Cardiac muscle cell (in vitro differentiated cells and primary cell): ENCODE measurements around the gene EHMT1. TPM values are rescaled to one million over a fixed set of nuclear protein-coding genes. Genes with fewer than 3 reads are reported as not detected.
A peak's percentile ranks its signal among the peaks of the same experiment; 100 is the strongest.

Experiments used
- DNase-seq, 2 donors: peaks; one replicate each; pipeline versions ENCODE4 v3.0.0 to v3.0.0-alpha.2; 2010 to 2017; ENCODE audit warnings: low read depth in 1 of 2, low spot score in 1 of 2
- H3K27ac ChIP-seq: fragments of 200-600 bp; sonication (generic); 2 replicates; pipeline ENCODE4 v1.5.1; 2016
- H3K27me3 ChIP-seq: fragments of 200-600 bp; sonication (generic); 2 replicates; pipeline ENCODE4 v1.6.0; 2016; ENCODE audit warnings: control low read depth
- H3K36me3 ChIP-seq: fragments of 200-600 bp; sonication (generic); 2 replicates; pipeline ENCODE4 v1.5.1; 2016; ENCODE audit warnings: control low read depth
- H3K4me1 ChIP-seq: fragments of 200-600 bp; sonication (generic); 2 replicates; pipeline ENCODE4 v1.8.1; 2017; ENCODE audit warnings: low read depth, mild to moderate bottlenecking, mixed run types
- H3K4me3 ChIP-seq: fragments of 200-600 bp; sonication (generic); 2 replicates; pipeline ENCODE4 v1.5.1; 2016; ENCODE audit warnings: mild to moderate bottlenecking
- H3K9me3 ChIP-seq: fragments of 200-600 bp; sonication (generic); 2 replicates; pipeline ENCODE4 v1.5.1; 2017; ENCODE audit warnings: low read depth, mild to moderate bottlenecking, control low read depth
- polyA plus RNA-seq: library from polyadenylated mRNA; unstranded; fragments of >200 nt; fragmentation: Nextera tagmentation; extraction: Ambion mirVana; gene quantifications from 2 replicates; pipeline ENCODE4 v1.2.1, GENCODE V29; 2016
- total RNA-seq: library from RNA; depleted of rRNA; stranded (reverse); fragments of >200 nt; gene quantifications from 2 replicates; pipeline ENCODE4 v1.2.3, GENCODE V29; 2016
- TF ChIP-seq, protein P1 (sequence below): IDR thresholded peaks from 2 replicates; pipeline ENCODE4 v1.5.1; 2012; ENCODE audit warnings: low read depth, mild to moderate bottlenecking, low read length

EHMT1 gene
- total RNA-seq (65.7 and 93.8 TPM in 2 replicates), polyA plus RNA-seq (55.5 and 60.3 TPM in 2 replicates)

DNA sequence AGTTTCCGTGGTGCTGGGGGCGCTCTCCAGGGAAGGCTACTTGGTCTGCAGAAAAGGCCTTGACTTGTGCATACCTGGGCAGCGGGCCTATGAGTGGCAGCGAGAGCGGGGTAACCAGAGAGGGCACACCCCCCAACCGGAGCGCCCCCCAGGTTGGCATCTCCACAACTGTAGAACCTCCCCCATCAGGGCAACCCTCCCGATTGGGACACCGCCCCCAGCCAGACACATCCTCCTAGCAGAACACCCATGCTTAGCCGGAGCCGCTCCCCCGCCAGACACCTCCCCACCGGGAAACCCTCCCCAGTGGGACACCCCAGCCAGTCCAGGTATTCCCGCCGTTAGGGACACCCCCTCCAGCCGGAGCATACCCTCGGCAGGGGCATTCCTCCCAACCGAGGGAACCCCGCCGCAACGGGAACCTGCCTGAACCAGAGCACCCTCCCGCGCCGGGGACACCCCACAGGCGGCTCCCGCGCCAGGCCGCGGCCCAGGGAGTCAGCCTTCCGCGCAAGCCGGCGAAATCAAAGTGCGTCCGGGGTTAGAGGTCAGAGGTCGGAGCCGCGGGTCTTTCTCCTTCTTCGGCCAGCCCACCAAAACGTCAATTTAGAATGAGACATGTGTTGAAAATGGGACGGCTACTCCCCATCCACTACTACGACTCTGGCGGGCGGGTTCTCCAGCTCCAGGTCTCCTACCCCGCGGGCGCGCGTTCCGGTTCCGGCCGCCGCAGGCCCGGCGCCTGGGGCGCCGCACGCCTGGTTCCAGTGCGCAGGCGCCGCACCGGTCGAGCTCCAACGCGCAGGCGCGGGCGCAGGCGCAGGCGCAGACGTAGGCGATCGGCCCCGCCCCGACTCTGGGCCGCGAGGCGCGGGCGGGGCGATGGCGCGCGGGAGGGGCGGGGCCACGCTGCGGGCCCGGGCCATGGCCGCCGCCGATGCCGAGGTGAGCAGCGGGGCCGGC lies at the start of gene EHMT1:
Gene EHMT1, plus strand, starts transcription at position 901 of the 963 bp plus-strand sequence. Its CDS starts 24 bp downstream, at position 925.
- Histone ChIP-seq H3K4me1 (peaks cover 13% of the 10 kb centered on the region), H3K27ac (peak within 1 kb of the TSS; percentile 88), H3K27me3 (no peaks in the 10 kb centered on the region), H3K9me3 (no peaks in the 10 kb centered on the region), H3K36me3 (peaks cover 7% of the 10 kb centered on the region), H3K4me3 (peak within 1 kb of the TSS; percentile 62)
- TF ChIP-seq, protein P1, sequence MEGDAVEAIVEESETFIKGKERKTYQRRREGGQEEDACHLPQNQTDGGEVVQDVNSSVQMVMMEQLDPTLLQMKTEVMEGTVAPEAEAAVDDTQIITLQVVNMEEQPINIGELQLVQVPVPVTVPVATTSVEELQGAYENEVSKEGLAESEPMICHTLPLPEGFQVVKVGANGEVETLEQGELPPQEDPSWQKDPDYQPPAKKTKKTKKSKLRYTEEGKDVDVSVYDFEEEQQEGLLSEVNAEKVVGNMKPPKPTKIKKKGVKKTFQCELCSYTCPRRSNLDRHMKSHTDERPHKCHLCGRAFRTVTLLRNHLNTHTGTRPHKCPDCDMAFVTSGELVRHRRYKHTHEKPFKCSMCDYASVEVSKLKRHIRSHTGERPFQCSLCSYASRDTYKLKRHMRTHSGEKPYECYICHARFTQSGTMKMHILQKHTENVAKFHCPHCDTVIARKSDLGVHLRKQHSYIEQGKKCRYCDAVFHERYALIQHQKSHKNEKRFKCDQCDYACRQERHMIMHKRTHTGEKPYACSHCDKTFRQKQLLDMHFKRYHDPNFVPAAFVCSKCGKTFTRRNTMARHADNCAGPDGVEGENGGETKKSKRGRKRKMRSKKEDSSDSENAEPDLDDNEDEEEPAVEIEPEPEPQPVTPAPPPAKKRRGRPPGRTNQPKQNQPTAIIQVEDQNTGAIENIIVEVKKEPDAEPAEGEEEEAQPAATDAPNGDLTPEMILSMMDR, result no peak
- DNase-seq, result peak; percentile 90 to 94

DNA sequence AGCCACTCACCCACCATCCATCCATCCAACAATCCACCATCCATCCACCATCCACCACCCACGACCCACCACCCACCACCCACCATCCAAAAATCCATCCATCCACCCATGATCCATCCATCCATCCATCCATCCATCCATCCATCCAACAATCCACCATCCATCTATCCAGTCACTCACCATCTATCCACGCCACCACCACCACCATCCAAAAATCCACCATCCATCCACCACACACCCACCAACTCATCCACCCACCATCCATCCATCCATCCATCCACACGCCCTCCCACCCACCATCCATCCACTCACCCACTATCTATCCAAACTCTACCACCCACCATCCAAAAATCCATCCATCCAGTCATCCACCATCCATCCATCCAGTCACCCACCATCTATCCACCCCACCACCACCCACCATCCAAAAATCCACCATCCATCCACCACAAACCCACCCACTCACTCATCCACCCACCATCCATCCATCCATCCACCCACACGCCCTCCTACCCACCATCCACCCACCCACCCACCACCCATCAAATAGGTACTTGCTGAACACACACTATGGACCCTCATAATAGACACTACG lies 49.1 kb upstream of the EHMT1 start:
- TF ChIP-seq, protein P1, result no peak
- Histone ChIP-seq H3K4me3 (no peak overlapping the region), H3K4me1 (no peaks in the 10 kb centered on the region), H3K36me3 (peaks cover 12% of the 10 kb centered on the region), H3K9me3 (no peaks in the 10 kb centered on the region), H3K27me3 (no peaks in the 10 kb centered on the region), H3K27ac (no peak overlapping the region)
- DNase-seq, result no peak

DNA sequence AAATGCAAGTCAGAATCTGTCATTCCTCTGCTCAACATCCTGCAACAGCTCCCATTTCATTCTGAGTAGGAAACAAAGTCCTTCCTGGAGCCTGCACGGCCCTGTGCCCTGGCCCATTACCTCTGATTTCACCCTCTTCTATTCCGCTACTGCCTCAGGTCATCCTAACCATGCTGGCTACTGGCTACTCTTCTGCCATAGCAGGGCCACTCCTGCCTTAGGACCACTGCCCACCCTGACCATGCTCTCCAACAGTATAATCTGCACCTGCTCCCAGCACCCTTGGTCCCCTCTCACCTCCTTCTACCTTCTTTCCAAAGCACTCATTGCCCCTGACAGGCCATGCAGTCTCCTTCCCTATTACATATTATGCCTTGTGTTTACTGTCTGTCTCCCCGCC lies 48.2 kb upstream of the EHMT1 start:
- H3K27ac ChIP-seq, result no peak overlapping the region
- H3K4me1 ChIP-seq, result peaks cover 4% of the 10 kb centered on the region
- TF ChIP-seq, protein P1, result no peak
- no peaks in the 10 kb centered on the region for H3K9me3 ChIP-seq
- DNase-seq, result no peak
- no peaks in the 10 kb centered on the region for H3K27me3 ChIP-seq
- peaks cover 12% of the 10 kb centered on the region for H3K36me3 ChIP-seq
- no peak overlapping the region for H3K4me3 ChIP-seq

DNA sequence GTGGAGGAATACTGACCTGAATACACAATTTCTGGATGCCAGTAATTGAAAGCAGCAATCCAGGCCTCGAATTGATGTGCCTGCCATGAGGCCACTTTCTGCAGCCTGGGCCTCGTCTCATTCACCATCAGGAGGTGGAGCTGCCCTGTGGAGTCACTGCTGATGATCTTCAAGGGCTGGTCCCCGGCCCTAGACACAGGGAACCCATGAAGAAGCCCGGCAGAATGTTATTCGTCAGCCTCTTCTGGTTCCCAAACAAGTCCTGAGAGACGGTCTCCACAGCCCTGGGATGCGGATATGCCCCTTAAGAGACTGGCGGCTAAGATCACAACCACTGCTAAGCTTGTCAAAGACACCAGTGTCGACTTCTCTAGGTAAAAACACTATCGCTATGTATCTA lies 44.6 kb upstream of the EHMT1 start:
- peaks cover 28% of the 10 kb centered on the region for H3K4me1 ChIP-seq
- peak overlapping the region; percentile 85 for H3K27ac ChIP-seq
- DNase-seq, result no peak
- no peak overlapping the region for H3K4me3 ChIP-seq
- no peaks in the 10 kb centered on the region for H3K9me3 ChIP-seq
- TF ChIP-seq, protein P1, result no peak
- no peaks in the 10 kb centered on the region for H3K27me3 ChIP-seq
- peaks cover 12% of the 10 kb centered on the region for H3K36me3 ChIP-seq

DNA sequence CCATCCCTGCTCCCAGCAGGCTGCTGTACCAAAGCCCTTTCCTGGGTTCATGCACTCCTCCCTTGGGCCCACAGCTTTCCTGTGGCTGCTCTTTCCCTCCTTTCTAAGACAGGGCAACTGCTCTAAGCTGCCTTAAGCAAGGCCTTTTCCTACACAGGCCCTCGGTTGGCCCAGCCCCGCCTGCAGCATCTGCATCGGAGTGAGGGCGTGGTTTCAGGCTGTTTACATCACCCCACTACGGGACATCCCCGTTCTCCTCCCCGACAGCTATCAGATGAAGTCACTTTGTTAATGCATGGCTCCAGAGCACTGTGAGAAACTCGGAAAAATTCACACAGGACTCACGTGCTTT lies 43.5 kb upstream of the EHMT1 start:
- no peak for DNase-seq
- no peaks in the 10 kb centered on the region for H3K9me3 ChIP-seq
- H3K27ac ChIP-seq, result peak overlapping the region; percentile 85
- TF ChIP-seq, protein P1, result no peak
- H3K36me3 ChIP-seq, result peaks cover 12% of the 10 kb centered on the region
- H3K27me3 ChIP-seq, result no peaks in the 10 kb centered on the region
- peaks cover 29% of the 10 kb centered on the region for H3K4me1 ChIP-seq
- H3K4me3 ChIP-seq, result no peak overlapping the region
